ENCODE measurements around the gene TMCC3. TPM values are rescaled to one million over a fixed set of nuclear protein-coding genes. Genes with fewer than 3 reads are reported as not detected.

Gene TMCC3
- total and polyA plus RNA-seq, 9 of the 15 experiments (the other 6 are each of a cell fraction or from before 2014, with no cell fraction given), result not detected

GRCh38 chr12:94678849-94679248, 28.5 kb upstream of the TMCC3 start:
- Histone ChIP-seq H3K9me3 (replicated peaks; ENCODE audit: control insufficient read depth, insufficient read depth, low read depth, low read length) (no peaks in the 10 kb centered on the region), H3K9me1 (ENCODE audit: control insufficient read depth, insufficient read depth, low read length) (no peaks in the 10 kb centered on the region), H3K27me3 (ENCODE audit: control insufficient read depth in 2 of 2, insufficient read depth in 2 of 2, low read length in 2 of 2) (peaks cover 3 to 5% of the 10 kb centered on the region in 2 experiments; a peak in 2 of 5 replicates), H3K4me1 (replicated peaks in 1 of 2; ENCODE audit: control insufficient read depth in 2 of 2, insufficient read depth in 2 of 2, low read length in 2 of 2) (0 out of 5 replicates have a peak, but pooled peaks cover 0 to 2% of the 10 kb centered on the region in 2 experiments), H3K79me2 (ENCODE audit: control insufficient read depth, insufficient read depth, low read length) (no peaks in the 10 kb centered on the region), H3K9ac (ENCODE audit: insufficient read depth in 1 of 2, low read depth in 2 of 2, low read length in 2 of 2) (no peak overlapping the region), H4K20me1 (replicated peaks; ENCODE audit: control insufficient read depth, insufficient read depth, low read length) (no peaks in the 10 kb centered on the region), H3K36me3 (ENCODE audit: control insufficient read depth, insufficient read depth, low read length) (no peaks in the 10 kb centered on the region), H3K4me2 (ENCODE audit: insufficient read depth, low read length) (no peak overlapping the region), H3K27ac (ENCODE audit: extremely low read depth, low read depth, low read length) (no peak overlapping the region), H3K4me3 (no peak overlapping the region), H2AFZ (ENCODE audit: low read depth, low read length) (no peak overlapping the region)
- ChIA-PET CTCF (ENCODE audit: low intra/inter-chr PET ratio) (no interaction called here), POLR2A (interaction anchor here (1.4 kb wide), 1 partner anchor 10 kb away, joined by 5 read pairs; no protein-coding TSS in a partner anchor)
- BruUV-seq (replicated peaks), result no TSS peak
- DNase-seq (ENCODE audit: extremely low read depth in 1 of 4, low spot score in 3 of 4) (no peak), FAIRE-seq (no peak), ATAC-seq (no peak)
- TF ChIP-seq NFE2 (IDR thresholded peaks at IDR 0.05; ENCODE audit: low read depth), result no peak
- TF ChIP-seq RBM14 (IDR thresholded peaks at IDR 0.05; ENCODE audit: borderline replicate concordance, insufficient read depth, low read depth, low read length), result no peak
- TF ChIP-seq CBFA2T3 (IDR thresholded peaks at IDR 0.05), result no peak
- TF ChIP-seq CEBPG (CRISPR knock-in tag; IDR thresholded peaks at IDR 0.05), result no peak
- no peak for TF ChIP-seq CEBPG (tag; conservative IDR thresholded peaks at IDR 0.05 in 1 of 2, IDR thresholded peaks at IDR 0.05 in 1 of 2)
- TF ChIP-seq RBBP5 (IDR thresholded peaks at IDR 0.05; ENCODE audit: borderline replicate concordance, insufficient read depth, low read length, poor library complexity, severe bottlenecking), result no peak
- WGBS (ENCODE audit: insufficient coverage, low coverage, missing lambda C conversion rate), result 0% methylated on average over 6 of the region's 6 CpGs
- intact Hi-C loops (cut with micrococcal nuclease), result no loop called here
- in situ Hi-C loops (cut with MboI), result no loop called here

GRCh38 chr12:94678379-94678778, 28.0 kb upstream of the TMCC3 start:
- 2% methylated on average over 8 of the region's 9 CpGs for WGBS (ENCODE audit: insufficient coverage, low coverage, missing lambda C conversion rate)
- in situ Hi-C loops (cut with MboI) (no loop called here), intact Hi-C loops (cut with micrococcal nuclease) (no loop called here)
- 0 out of 5 replicates have a peak, but pooled peaks cover 0 to 2% of the 10 kb centered on the region in 2 experiments for H3K4me1 ChIP-seq (replicated peaks in 1 of 2; ENCODE audit: control insufficient read depth in 2 of 2, insufficient read depth in 2 of 2, low read length in 2 of 2)
- ATAC-seq (no peak), FAIRE-seq (no peak), DNase-seq (ENCODE audit: extremely low read depth in 1 of 4, low spot score in 3 of 4) (no peak)
- BruUV-seq (replicated peaks), result no TSS peak
- no peak overlapping the region for H2AFZ ChIP-seq (ENCODE audit: low read depth, low read length)
- no peaks in the 10 kb centered on the region for H4K20me1 ChIP-seq (replicated peaks; ENCODE audit: control insufficient read depth, insufficient read depth, low read length)
- no peaks in the 10 kb centered on the region for H3K9me1 ChIP-seq (ENCODE audit: control insufficient read depth, insufficient read depth, low read length)
- CTCF ChIA-PET (ENCODE audit: low intra/inter-chr PET ratio), result no interaction called here
- no peak overlapping the region for H3K4me3 ChIP-seq
- H3K9ac ChIP-seq (ENCODE audit: insufficient read depth in 1 of 2, low read depth in 2 of 2, low read length in 2 of 2), result no peak overlapping the region
- no peaks in the 10 kb centered on the region for H3K9me3 ChIP-seq (replicated peaks; ENCODE audit: control insufficient read depth, insufficient read depth, low read depth, low read length)
- H3K27ac ChIP-seq (ENCODE audit: extremely low read depth, low read depth, low read length), result no peak overlapping the region
- peaks cover under 1 to 5% of the 10 kb centered on the region in 2 experiments; a peak in 2 of 5 replicates for H3K27me3 ChIP-seq (ENCODE audit: control insufficient read depth in 2 of 2, insufficient read depth in 2 of 2, low read length in 2 of 2)
- H3K36me3 ChIP-seq (ENCODE audit: control insufficient read depth, insufficient read depth, low read length), result no peaks in the 10 kb centered on the region
- POLR2A ChIA-PET, result interaction anchor here (1.4 kb wide), 1 partner anchor 9 kb away, joined by 5 read pairs; no protein-coding TSS in a partner anchor
- H3K4me2 ChIP-seq (ENCODE audit: insufficient read depth, low read length), result no peak overlapping the region
- no peaks in the 10 kb centered on the region for H3K79me2 ChIP-seq (ENCODE audit: control insufficient read depth, insufficient read depth, low read length)
- no peak for TF ChIP-seq ZNF277 (CRISPR knock-in tag; IDR thresholded peaks at IDR 0.05; ENCODE audit: borderline replicate concordance)
- no peak for TF ChIP-seq BRF1 (IDR thresholded peaks at IDR 0.05; ENCODE audit: borderline replicate concordance, extremely low read depth, insufficient read length)
- TF ChIP-seq FOXA1 (IDR thresholded peaks at IDR 0.05; ENCODE audit: borderline replicate concordance), result no peak
- no peak for TF ChIP-seq CREB1 (IDR thresholded peaks at IDR 0.05)
- TF ChIP-seq CREB1 (CRISPR knock-in tag; IDR thresholded peaks at IDR 0.05), result no peak
- TF ChIP-seq HNRNPK (IDR thresholded peaks at IDR 0.05; ENCODE audit: low read depth, low read length, poor library complexity, severe bottlenecking), result no peak
- TF ChIP-seq HNRNPLL (IDR thresholded peaks at IDR 0.05; ENCODE audit: low read depth, low read length, poor library complexity, severe bottlenecking), result no peak

All from K562 (cell line).